ENCODE results near the gene AGBL4. TPM values are rescaled to one million over a fixed set of nuclear protein-coding genes. Genes with fewer than 3 reads are reported as not detected.

Gene AGBL4
- not detected in 2 replicates for total RNA-seq
- long read RNA-seq = 0 reads

DNA sequence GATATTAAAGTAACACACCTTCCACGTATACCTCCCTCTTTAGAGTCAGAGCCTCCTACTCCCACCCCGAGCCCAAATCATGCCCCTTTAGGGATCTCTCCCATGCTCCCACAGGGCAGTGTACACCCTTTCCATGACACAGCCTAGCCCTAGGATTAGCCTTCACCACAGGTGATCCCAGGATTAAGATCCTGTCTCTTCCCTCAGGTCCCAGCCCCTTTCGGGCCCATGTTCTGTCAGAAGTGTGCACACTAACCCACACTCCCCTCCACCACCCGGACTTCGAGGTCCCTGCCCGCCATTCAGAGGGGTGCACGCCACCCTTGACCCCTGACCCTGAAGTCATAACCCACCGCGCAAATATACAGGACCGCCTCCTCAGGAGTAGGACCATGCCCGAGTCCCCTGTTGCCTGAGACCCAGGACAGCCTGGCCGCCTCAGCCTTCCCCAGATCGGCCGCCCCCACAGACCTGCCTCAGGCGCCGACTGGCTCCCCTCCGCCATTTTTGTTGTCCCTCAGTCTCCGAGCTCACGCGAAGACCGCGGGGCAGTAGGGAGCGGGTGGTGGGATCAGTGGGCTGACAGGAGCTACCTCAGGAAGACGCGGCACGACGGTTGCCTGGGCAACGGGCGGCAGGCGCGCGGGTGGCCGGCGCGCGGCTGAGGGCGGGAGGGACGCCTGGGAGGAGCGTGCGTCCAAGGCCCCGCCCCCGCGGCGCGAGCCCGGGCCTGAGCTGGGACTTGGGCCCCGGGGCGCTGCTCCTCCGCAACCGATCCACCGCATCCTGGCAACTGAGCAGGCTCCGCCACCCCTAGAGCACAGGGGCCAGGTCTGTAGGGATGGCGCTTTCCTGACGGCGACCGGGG is at the start of gene AGBL4:
TSS of gene AGBL4 (minus strand) at position 663 of the 868 bp plus-strand sequence.
- DNase-seq (ENCODE audit: extremely low spot score, unreplicated experiment) = no peak

DNA sequence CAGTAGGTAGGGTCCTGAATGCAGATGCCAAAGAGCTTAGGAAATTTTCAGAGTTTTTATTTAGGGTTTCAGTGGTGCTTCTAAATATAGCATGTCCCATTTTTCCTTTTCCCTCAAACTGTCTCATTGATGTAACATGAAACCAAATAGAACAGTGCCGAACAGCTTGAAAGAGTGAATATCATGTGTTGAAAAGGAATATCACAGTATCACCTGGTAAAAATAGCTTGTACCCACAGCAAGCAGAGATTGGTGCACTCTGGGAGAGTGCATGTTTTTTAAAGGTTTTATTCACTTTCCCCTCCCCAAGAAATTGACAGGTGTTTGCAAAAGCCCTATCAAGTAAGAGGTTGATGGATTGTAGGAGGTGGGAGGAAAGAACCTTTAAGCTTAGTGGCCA is 43.1 kb upstream of the AGBL4 start:
- DNase-seq (ENCODE audit: extremely low spot score, unreplicated experiment) = no peak
- Mint-ChIP-seq H3K36me3 (ENCODE audit: unreplicated experiment) (no peaks in the 10 kb centered on the region), H3K27me3 (ENCODE audit: unreplicated experiment) (no peaks in the 10 kb centered on the region), H3K4me3 (ENCODE audit: unreplicated experiment) (no peak overlapping the region), H3K4me1 (ENCODE audit: unreplicated experiment) (no peaks in the 10 kb centered on the region), H3K27ac (ENCODE audit: unreplicated experiment) (no peak overlapping the region), H3K9me3 (ENCODE audit: unreplicated experiment) (peaks cover 24% of the 10 kb centered on the region)
- TF ChIP-seq CTCF (IDR thresholded peaks at IDR 0.05) = no peak

More for the DNA sequence above, at the start of gene AGBL4:
- no peaks in the 10 kb centered on the region for H3K36me3 Mint-ChIP-seq (ENCODE audit: unreplicated experiment)
- TF ChIP-seq CTCF (IDR thresholded peaks at IDR 0.05) = no peak
- no peak within 1 kb of the TSS for H3K27ac Mint-ChIP-seq (ENCODE audit: unreplicated experiment)
- peaks cover 10% of the 10 kb centered on the region for H3K9me3 Mint-ChIP-seq (ENCODE audit: unreplicated experiment)
- no peaks in the 10 kb centered on the region for H3K4me1 Mint-ChIP-seq (ENCODE audit: unreplicated experiment)
- H3K4me3 Mint-ChIP-seq (ENCODE audit: unreplicated experiment) = peak within 1 kb of the TSS; percentile 36
- H3K27me3 Mint-ChIP-seq (ENCODE audit: unreplicated experiment) = no peaks in the 10 kb centered on the region

GRCh38 chr1:50060279-50060678 is 36.5 kb upstream of the AGBL4 start:
- no peaks in the 10 kb centered on the region for H3K4me1 Mint-ChIP-seq (ENCODE audit: unreplicated experiment)
- H3K9me3 Mint-ChIP-seq (ENCODE audit: unreplicated experiment) = peaks cover 21% of the 10 kb centered on the region
- no peak overlapping the region for H3K27ac Mint-ChIP-seq (ENCODE audit: unreplicated experiment)
- no peak for DNase-seq (ENCODE audit: extremely low spot score, unreplicated experiment)
- TF ChIP-seq CTCF (IDR thresholded peaks at IDR 0.05) = no peak
- H3K27me3 Mint-ChIP-seq (ENCODE audit: unreplicated experiment) = no peaks in the 10 kb centered on the region
- no peak overlapping the region for H3K4me3 Mint-ChIP-seq (ENCODE audit: unreplicated experiment)
- no peaks in the 10 kb centered on the region for H3K36me3 Mint-ChIP-seq (ENCODE audit: unreplicated experiment)

DNA sequence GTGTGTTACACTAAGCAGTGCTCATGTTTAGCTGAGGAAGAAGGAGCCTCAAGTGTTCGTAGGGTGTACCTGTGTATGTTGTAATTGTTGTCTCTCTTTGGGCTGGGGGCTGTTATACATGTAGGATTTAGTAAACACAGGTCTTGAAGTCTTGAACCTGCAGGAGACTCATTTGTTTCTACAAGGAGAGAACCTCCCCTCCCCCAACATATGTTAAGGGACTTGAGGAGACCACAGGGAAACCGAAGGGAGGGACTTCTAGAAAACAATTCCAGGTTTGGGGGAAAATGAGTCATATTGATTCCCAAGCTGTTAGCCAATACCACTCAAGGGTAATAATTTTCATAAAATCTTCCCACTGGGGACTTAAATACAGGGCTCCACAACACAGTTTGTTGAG is 25.0 kb upstream of the AGBL4 start:
- DNase-seq (ENCODE audit: extremely low spot score, unreplicated experiment) = no peak
- no peaks in the 10 kb centered on the region for H3K36me3 Mint-ChIP-seq (ENCODE audit: unreplicated experiment)
- H3K27ac Mint-ChIP-seq (ENCODE audit: unreplicated experiment) = no peak overlapping the region
- no peak overlapping the region for H3K4me3 Mint-ChIP-seq (ENCODE audit: unreplicated experiment)
- H3K9me3 Mint-ChIP-seq (ENCODE audit: unreplicated experiment) = no peaks in the 10 kb centered on the region
- H3K4me1 Mint-ChIP-seq (ENCODE audit: unreplicated experiment) = no peaks in the 10 kb centered on the region
- no peaks in the 10 kb centered on the region for H3K27me3 Mint-ChIP-seq (ENCODE audit: unreplicated experiment)
- TF ChIP-seq CTCF (IDR thresholded peaks at IDR 0.05) = no peak

DNA sequence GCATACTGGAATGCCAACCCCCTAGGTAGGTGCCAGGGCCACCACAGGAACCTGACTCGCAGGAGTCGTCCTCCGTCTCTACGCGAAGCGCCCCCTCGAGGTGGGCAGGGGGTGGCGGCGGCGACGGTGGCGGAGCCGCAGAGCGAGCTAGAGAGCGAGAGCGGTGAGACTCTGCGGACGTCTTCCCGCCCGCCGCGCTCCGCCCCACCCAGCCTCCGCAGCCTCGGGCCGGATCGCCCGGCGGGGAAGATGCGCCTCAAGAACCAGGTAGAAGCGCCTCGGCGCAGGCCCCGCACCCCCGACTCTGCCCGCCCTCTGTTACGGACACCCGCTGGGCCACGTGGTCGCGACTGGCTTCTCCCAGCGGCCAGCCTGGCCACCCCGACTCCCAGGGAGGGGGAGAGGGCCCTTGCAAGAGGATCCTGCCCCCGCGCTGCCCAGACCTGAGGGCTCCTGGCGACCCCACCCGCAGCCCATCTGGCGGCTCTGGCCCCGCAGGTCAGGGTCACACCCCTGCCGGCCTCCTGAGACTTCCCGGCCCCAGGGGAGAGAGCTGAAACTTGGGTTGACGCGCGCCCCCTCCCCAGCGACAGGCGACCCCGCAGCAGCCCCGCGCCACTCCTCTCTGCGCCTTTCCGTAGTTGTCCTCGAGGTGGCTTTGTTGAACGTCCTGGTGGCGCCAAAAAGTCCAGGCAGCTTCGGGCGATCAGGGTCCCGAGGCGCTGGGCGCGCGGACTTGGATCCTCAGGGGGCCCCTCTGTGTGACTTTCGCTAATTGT is 24.4 kb upstream of the AGBL4 start:
- H3K4me1 Mint-ChIP-seq (ENCODE audit: unreplicated experiment) = no peaks in the 10 kb centered on the region
- no peaks in the 10 kb centered on the region for H3K27me3 Mint-ChIP-seq (ENCODE audit: unreplicated experiment)
- no peaks in the 10 kb centered on the region for H3K36me3 Mint-ChIP-seq (ENCODE audit: unreplicated experiment)
- DNase-seq (ENCODE audit: extremely low spot score, unreplicated experiment) = no peak
- no peak overlapping the region for H3K4me3 Mint-ChIP-seq (ENCODE audit: unreplicated experiment)
- TF ChIP-seq CTCF (IDR thresholded peaks at IDR 0.05) = no peak
- no peak overlapping the region for H3K27ac Mint-ChIP-seq (ENCODE audit: unreplicated experiment)
- H3K9me3 Mint-ChIP-seq (ENCODE audit: unreplicated experiment) = no peaks in the 10 kb centered on the region

Measured in osteocyte (in vitro differentiated cells).